HG03159 (cell line): Measurements from ENCODE around the gene C11orf71.

ENCODE experiments used
- ATAC-seq: cut with Tn5 transposase; IDR thresholded peaks from one replicate; pipeline ENCODE4 v1.9.1; 2021; ENCODE audit warnings: mild to moderate bottlenecking, moderate library complexity; ENCODE audit not compliant: unreplicated experiment

The C11orf71 gene

DNA sequence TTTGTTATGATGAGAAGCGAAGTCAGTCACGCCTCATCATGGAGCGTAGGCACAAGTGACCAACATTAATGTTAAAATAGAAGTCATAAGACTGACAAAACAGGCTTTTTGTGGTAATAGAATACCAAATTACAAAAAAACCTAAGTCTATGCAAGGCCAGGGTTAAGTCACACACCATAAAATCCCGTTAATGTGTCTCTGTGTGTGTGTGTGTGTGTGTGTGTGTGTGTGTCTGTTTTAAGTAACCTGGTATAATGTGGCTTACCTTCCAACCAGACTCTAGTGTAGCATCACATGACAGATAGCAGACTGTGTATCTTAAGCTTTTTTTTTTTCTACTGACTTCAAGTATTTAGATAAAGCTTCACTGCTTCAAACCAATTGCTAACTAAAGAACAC is 38.0 kb downstream of the C11orf71 start:
- no peak for ATAC-seq

DNA sequence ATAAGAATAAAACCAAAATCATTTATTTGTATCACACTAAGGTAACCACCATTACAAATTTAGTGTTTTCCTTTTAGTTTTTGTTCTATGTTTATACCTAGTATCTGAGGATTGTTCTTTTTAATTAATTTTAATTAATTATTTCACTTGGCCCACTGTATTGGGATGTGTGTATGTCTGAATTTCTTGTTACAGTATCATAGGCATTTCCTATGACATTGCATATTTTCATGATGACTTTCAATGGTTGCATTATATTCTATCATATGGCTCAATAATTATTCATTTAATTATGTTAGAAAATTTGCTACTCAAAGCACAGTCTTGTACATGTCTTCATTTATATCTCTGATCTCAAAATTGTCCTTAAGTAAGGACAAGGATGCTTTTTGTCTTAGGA is 41.0 kb downstream of the C11orf71 start:
- no peak for ATAC-seq

GRCh38 chr11:114358716-114359115 is 41.6 kb downstream of the C11orf71 start:
- ATAC-seq: no peak

DNA sequence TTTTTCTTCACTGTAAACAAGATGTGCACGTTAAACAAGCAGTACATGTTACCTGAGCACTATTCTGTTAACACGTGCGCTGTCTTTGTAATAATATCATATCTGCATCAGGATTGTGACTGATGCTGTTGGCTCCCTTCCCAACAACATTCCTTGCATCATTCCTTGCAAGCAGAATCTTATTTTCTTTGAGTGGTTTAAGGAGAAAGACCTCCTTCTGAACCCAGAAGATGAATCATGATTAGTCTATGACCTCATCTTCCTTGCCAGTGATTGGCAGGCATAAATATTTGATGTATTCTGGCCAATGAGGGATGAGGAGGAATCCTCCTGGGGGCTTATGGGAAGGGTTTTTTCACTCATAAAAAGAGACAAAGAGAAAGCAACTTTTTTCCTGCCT is 46.2 kb downstream of the C11orf71 start:
- no peak for ATAC-seq

- no peak for ATAC-seq
Observed at GRCh38 chr11:114353443-114353842, 46.9 kb downstream of the C11orf71 start.

DNA sequence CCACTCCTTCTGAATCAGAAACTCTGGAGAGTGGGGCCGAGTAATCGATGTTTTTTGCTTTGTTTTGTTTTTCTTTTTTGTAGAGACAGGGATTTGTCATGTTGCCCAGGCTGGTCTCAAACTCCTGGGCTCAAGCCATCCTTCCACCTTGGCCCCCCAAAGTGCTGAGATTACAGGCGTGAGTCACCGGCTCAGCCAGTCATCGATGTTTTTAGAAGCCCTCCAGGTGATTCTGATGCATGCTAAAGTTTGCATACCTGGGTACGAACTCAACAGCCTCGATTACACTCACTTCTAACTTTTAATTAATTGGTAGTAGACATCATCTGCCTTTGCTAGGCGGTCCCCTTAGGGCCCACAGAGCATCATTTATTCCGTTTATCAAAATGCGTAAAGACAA is 50.3 kb downstream of the C11orf71 start:
- ATAC-seq: no peak
